Tibial artery (tissue), 4 donors: ENCODE data around the gene LUZP1.

Source experiments
- DNase-seq, 2 donors: peaks; one replicate each; pipeline ENCODE4 v3.0.0-alpha.2; 2019
- H3K27ac ChIP-seq, 2 donors: fragments of 200-600 bp; sonication (generic) in 1 of 2; 1 replicate in 1 of 2; 2 replicates in 1 of 2; pipeline ENCODE4 v1.5.1; 2018 to 2019; ENCODE audit warnings: mild to moderate bottlenecking in 1 of 2
- H3K27me3 ChIP-seq, 2 donors: fragments of 200-600 bp; sonication (generic) in 1 of 2; one replicate each; pipeline versions ENCODE4 v1.5.1 to v1.6.0; 2016 to 2019
- H3K36me3 ChIP-seq, 3 donors: fragments of 200-600 bp; sonication (generic) in 2 of 3; one replicate each; pipeline ENCODE4 v1.5.1; 2016 to 2019; ENCODE audit warnings: mild to moderate bottlenecking in 2 of 3
- H3K4me1 ChIP-seq, 4 donors: fragments of 200-600 bp; sonication (generic) in 2 of 4; 1 replicate in 3 of 4; 2 replicates in 1 of 4; pipeline ENCODE4 v1.5.1; 2016 to 2019
- H3K4me3 ChIP-seq, 2 donors: fragments of 200-600 bp; sonication (generic) in 1 of 2; 1 replicate in 1 of 2; 2 replicates in 1 of 2; pipeline ENCODE4 v1.5.1; 2018 to 2019; ENCODE audit warnings: mild to moderate bottlenecking in 2 of 2
- H3K9me3 ChIP-seq, 3 donors: fragments of 200-600 bp; sonication (generic) in 1 of 3; one replicate each; pipeline ENCODE4 v1.5.1; 2016 to 2019
- CTCF ChIP-seq, 2 experiments: fragments of 200-600 bp in 1 of 2; fragments of 450-650 bp in 1 of 2; IDR thresholded peaks; one replicate each; pipeline ENCODE4 v1.5.1; 2017 to 2019; ENCODE audit warnings: antibody characterized with exemption in 2 of 2, mild to moderate bottlenecking in 1 of 2, moderate library complexity in 1 of 2
- intact Hi-C: fragments of 100-400 bp; cut with DNase I; formaldehyde crosslinking; loops from one replicate; pipeline ENCODE4 v1.15.0; 2023; ENCODE audit warnings: low total_unique reads

The LUZP1 gene

GRCh38 chr1:23169195-23169575 lies 529 bp upstream of the LUZP1 start:
- H3K27me3 ChIP-seq, result no peaks in the 10 kb centered on the region
- H3K9me3 ChIP-seq, result no peaks in the 10 kb centered on the region
- peak overlapping the region; percentile 90 to 94 for H3K4me3 ChIP-seq
- H3K4me1 ChIP-seq, result peaks cover 0 to 36% (median 22%) of the 10 kb centered on the region in 4 donors
- intact Hi-C loops, result loop anchor here (5.0 kb wide), 1 partner anchor 152 kb away; the partner anchor contains the start of genes KDM1A and TEX46
- peak overlapping the region; percentile 90 to 91 for H3K27ac ChIP-seq
- no peak for TF ChIP-seq CTCF (IDR thresholded peaks at IDR 0.05)
- no peaks in the 10 kb centered on the region for H3K36me3 ChIP-seq
- DNase-seq, result no peak

- Histone ChIP-seq H3K27ac (peak overlapping the region; percentile 90 to 91), H3K4me3 (peak overlapping the region; percentile 90 to 94), H3K4me1 (peaks cover 0 to 42% (median 22%) of the 10 kb centered on the region in 4 donors), H3K27me3 (no peaks in the 10 kb centered on the region), H3K9me3 (no peaks in the 10 kb centered on the region), H3K36me3 (no peaks in the 10 kb centered on the region)
- no peak for TF ChIP-seq CTCF (IDR thresholded peaks at IDR 0.05)
- DNase-seq, result peak in 1 of 2 donors; percentile 70
- intact Hi-C loops, result loop anchor here (5.0 kb wide), 1 partner anchor 151 kb away; the partner anchor contains the start of genes KDM1A and TEX46
Observed at GRCh38 chr1:23168079-23168444, 594 bp downstream of the LUZP1 start.

- intact Hi-C loops, result loop anchor here (5.0 kb wide), 1 partner anchor 150 kb away; the partner anchor contains the start of genes KDM1A and TEX46
- TF ChIP-seq CTCF (IDR thresholded peaks at IDR 0.05), result no peak
Observed at GRCh38 chr1:23167353-23168078, 1.1 kb downstream of the LUZP1 start.

GRCh38 chr1:23166854-23167253 lies 1.8 kb downstream of the LUZP1 start:
- Histone ChIP-seq H3K27me3 (no peaks in the 10 kb centered on the region), H3K9me3 (no peaks in the 10 kb centered on the region), H3K4me1 (peaks cover 0 to 48% (median 22%) of the 10 kb centered on the region in 4 donors), H3K27ac (peak overlapping the region; percentile 90 to 91), H3K36me3 (no peaks in the 10 kb centered on the region), H3K4me3 (peak overlapping the region; percentile 90 to 94)
- DNase-seq, result no peak
- intact Hi-C loops, result loop anchor here (5.0 kb wide), 1 partner anchor 150 kb away; the partner anchor contains the start of genes KDM1A and TEX46
- TF ChIP-seq CTCF (IDR thresholded peaks at IDR 0.05), result no peak

More at GRCh38 chr1:23167353-23168078, 1.1 kb downstream of the LUZP1 start:
- Histone ChIP-seq H3K27ac (peak overlapping the region; percentile 90 to 91), H3K36me3 (no peaks in the 10 kb centered on the region), H3K27me3 (no peaks in the 10 kb centered on the region), H3K4me1 (peaks cover 0 to 46% (median 22%) of the 10 kb centered on the region in 4 donors), H3K4me3 (peak overlapping the region; percentile 90 to 94), H3K9me3 (no peaks in the 10 kb centered on the region)
- DNase-seq, result peak; percentile 34 to 73

GRCh38 chr1:23163395-23163794 lies 5.3 kb downstream of the LUZP1 start:
- no peak for DNase-seq
- Histone ChIP-seq H3K27me3 (no peaks in the 10 kb centered on the region), H3K36me3 (no peaks in the 10 kb centered on the region), H3K4me3 (no peak overlapping the region), H3K27ac (no peak overlapping the region), H3K4me1 (peaks cover 0 to 35% (median 10%) of the 10 kb centered on the region in 4 donors), H3K9me3 (no peaks in the 10 kb centered on the region)
- TF ChIP-seq CTCF (IDR thresholded peaks at IDR 0.05), result no peak
- intact Hi-C loops, result no loop called here
